HepG2 (cell line): Measurements from ENCODE around the gene EPG5.

Experiments
- KDM1A ChIP-seq: IDR thresholded peaks from 2 replicates; pipeline ENCODE4 v1.6.1; 2016; ENCODE audit warnings: missing compliant biosample characterization
- NR2F6 ChIP-seq, 2 experiments: IDR thresholded peaks; 2 replicates each; pipeline ENCODE4 v1.6.1; 2016; ENCODE audit warnings: antibody characterized with exemption in 1 of 2, mild to moderate bottlenecking in 1 of 2
- PBX2 ChIP-seq: IDR thresholded peaks from 2 replicates; pipeline ENCODE4 v1.6.1; 2016; ENCODE audit warnings: control low read depth
- PLRG1 ChIP-seq: fragments of 450-650 bp; conservative IDR thresholded peaks from 2 replicates; pipeline ENCODE4 v1.6.1; 2016
- ZBTB39 ChIP-seq: sonication (generic); formaldehyde crosslinking; IDR thresholded peaks from 2 replicates; pipeline ENCODE4 v1.5.0; 2020; ENCODE audit warnings: missing genetic modification reagents
- ZNF275 ChIP-seq: sonication (generic); formaldehyde crosslinking; IDR thresholded peaks from 2 replicates; pipeline ENCODE4 v1.8.0; 2022; ENCODE audit warnings: missing genetic modification reagents, mild to moderate bottlenecking, inconsistent platforms, borderline replicate concordance

- TF ChIP-seq ZNF275 (CRISPR knock-in tag): no peak
- TF ChIP-seq PLRG1: no peak
- TF ChIP-seq KDM1A: no peak
- TF ChIP-seq NR2F6 (IDR thresholded peaks at IDR 0.05): no peak
- no peak for TF ChIP-seq NR2F6 (CRISPR knock-in tag; IDR thresholded peaks at IDR 0.05)
- TF ChIP-seq ZBTB39 (CRISPR knock-in tag): no peak
- TF ChIP-seq PBX2: no peak
Measured at GRCh38 chr18:45930963-45931362, 36.2 kb downstream of the EPG5 start.
